Fibroblast of lung (primary cell): ENCODE data around the gene OR5AS1.

Source experiments
- EZH2 ChIP-seq: IDR thresholded peaks from 2 replicates; pipeline ENCODE4 v1.5.1; 2012; ENCODE audit warnings: low read length, control low read depth, mild to moderate bottlenecking; ENCODE audit errors: missing control alignments
- TF ChIP-seq, protein P1 (sequence below), 2 donors: IDR thresholded peaks in 1 of 2; conservative IDR thresholded peaks in 1 of 2; 1 replicate in 1 of 2; 2 replicates in 1 of 2; pipeline ENCODE4 v1.5.1; 2011 to 2012; ENCODE audit warnings: low read length in 2 of 2, control low read depth in 1 of 2, inconsistent platforms in 1 of 2, low read depth in 1 of 2, mild to moderate bottlenecking in 1 of 2

GRCh38 chr11:56049487-56049886, 22.0 kb downstream of the OR5AS1 start:
- TF ChIP-seq, protein P1, sequence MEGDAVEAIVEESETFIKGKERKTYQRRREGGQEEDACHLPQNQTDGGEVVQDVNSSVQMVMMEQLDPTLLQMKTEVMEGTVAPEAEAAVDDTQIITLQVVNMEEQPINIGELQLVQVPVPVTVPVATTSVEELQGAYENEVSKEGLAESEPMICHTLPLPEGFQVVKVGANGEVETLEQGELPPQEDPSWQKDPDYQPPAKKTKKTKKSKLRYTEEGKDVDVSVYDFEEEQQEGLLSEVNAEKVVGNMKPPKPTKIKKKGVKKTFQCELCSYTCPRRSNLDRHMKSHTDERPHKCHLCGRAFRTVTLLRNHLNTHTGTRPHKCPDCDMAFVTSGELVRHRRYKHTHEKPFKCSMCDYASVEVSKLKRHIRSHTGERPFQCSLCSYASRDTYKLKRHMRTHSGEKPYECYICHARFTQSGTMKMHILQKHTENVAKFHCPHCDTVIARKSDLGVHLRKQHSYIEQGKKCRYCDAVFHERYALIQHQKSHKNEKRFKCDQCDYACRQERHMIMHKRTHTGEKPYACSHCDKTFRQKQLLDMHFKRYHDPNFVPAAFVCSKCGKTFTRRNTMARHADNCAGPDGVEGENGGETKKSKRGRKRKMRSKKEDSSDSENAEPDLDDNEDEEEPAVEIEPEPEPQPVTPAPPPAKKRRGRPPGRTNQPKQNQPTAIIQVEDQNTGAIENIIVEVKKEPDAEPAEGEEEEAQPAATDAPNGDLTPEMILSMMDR (conservative IDR thresholded peaks at IDR 0.05 in 1 of 2, IDR thresholded peaks at IDR 0.05 in 1 of 2; ENCODE audit: low read depth in 1 of 2, low read length in 2 of 2), result no peak
- TF ChIP-seq EZH2, result no peak
